GM19351 (cell line): Measurements from ENCODE around the gene SPR.

Experiments used
- ATAC-seq: cut with Tn5 transposase; IDR thresholded peaks from one replicate; pipeline ENCODE4 v1.9.1; 2021; ENCODE audit warnings: mild to moderate bottlenecking, moderate library complexity; ENCODE audit not compliant: unreplicated experiment

SPR gene

GRCh38 chr2:72929010-72929409 lies 41.8 kb downstream of the SPR start:
- no peak for ATAC-seq

- no peak for ATAC-seq
Observed at GRCh38 chr2:72931280-72931910, 44.2 kb downstream of the SPR start.

GRCh38 chr2:72932045-72932740 lies 45.0 kb downstream of the SPR start:
- no peak for ATAC-seq

GRCh38 chr2:72932805-72933204 lies 45.6 kb downstream of the SPR start:
- no peak for ATAC-seq

- ATAC-seq = no peak
Observed at GRCh38 chr2:72933207-72933606, 46.0 kb downstream of the SPR start.

DNA sequence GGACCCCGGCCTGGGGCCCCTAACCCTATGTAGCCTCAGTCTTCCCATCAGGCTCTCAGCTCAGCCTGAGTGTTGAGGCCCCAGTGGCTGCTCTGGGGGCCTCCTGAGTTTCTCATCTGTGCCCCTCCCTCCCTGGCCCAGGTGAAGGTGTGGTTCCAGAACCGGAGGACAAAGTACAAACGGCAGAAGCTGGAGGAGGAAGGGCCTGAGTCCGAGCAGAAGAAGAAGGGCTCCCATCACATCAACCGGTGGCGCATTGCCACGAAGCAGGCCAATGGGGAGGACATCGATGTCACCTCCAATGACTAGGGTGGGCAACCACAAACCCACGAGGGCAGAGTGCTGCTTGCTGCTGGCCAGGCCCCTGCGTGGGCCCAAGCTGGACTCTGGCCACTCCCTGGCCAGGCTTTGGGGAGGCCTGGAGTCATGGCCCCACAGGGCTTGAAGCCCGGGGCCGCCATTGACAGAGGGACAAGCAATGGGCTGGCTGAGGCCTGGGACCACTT lies 46.5 kb downstream of the SPR start:
- no peak for ATAC-seq

GRCh38 chr2:72934683-72935610 lies 47.7 kb downstream of the SPR start:
- ATAC-seq = peak; percentile 55

GRCh38 chr2:72935611-72935957 lies 48.4 kb downstream of the SPR start:
- ATAC-seq = no peak

- no peak for ATAC-seq
Observed at GRCh38 chr2:72936660-72937355, 49.6 kb downstream of the SPR start.

- no peak for ATAC-seq
Observed at GRCh38 chr2:72937356-72937669, 50.1 kb downstream of the SPR start.

GRCh38 chr2:72938455-72938854 lies 51.2 kb downstream of the SPR start:
- no peak for ATAC-seq

- no peak for ATAC-seq
Observed at GRCh38 chr2:72940361-72940760, 53.2 kb downstream of the SPR start.

DNA sequence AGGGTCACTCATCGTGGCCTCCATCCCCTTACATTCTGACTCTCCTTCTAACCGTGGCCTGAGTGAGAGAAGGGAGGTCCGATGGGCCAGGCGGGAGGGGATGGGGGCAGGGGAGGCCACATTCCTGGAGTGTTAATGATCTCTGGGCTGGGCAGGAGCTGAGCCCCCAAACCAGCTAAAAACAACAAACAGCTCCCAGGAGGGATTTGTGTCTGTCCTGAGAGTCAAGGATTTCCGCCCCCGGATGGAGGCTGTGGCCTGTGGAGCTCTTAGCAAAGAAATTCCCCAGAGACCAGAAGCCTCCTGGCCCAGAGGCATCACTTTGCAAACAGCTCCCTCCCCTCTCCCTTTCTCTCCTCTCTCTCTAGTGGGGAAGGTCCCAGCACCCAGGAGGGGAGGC lies 53.6 kb downstream of the SPR start:
- ATAC-seq = no peak
